HG02798 (cell line): Measurements from ENCODE around the gene AP4E1.
"Not testable (repeated sequence)": the region's sequence is repeated elsewhere in the genome, so short reads cannot be mapped to it uniquely, and the experiment has no call there.

Experiments
- ATAC-seq: cut with Tn5 transposase; IDR thresholded peaks from one replicate; pipeline ENCODE4 v1.9.1; 2021; ENCODE audit warnings: mild to moderate bottlenecking; ENCODE audit not compliant: unreplicated experiment, poor library complexity

The AP4E1 gene

GRCh38 chr15:50908209-50909009, at the start of gene AP4E1:
Gene AP4E1, plus strand, starts transcription at chr15:50908683. Its CDS starts 96 bp downstream, at chr15:50908779.
- ATAC-seq, result peak; percentile 69

DNA sequence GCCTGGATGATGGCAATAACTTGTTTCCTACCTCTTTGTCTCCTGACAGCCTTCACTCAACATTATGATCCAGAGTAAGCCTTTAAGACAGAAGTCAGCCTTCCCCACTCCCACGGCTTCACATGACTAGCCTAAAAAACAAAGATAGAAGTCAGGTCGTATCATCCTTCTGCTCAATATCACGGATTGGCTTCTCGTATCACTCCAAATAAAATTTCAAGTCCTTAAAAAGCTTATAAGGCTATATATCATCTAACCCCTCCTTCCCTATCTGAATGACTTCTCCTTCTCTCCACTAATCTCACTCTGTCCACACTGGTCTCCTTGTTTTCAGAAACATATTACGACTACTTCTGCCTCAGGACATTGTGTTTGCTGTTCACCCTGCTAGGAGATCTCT, 47.7 kb upstream of the AP4E1 start:
- ATAC-seq, result no peak

DNA sequence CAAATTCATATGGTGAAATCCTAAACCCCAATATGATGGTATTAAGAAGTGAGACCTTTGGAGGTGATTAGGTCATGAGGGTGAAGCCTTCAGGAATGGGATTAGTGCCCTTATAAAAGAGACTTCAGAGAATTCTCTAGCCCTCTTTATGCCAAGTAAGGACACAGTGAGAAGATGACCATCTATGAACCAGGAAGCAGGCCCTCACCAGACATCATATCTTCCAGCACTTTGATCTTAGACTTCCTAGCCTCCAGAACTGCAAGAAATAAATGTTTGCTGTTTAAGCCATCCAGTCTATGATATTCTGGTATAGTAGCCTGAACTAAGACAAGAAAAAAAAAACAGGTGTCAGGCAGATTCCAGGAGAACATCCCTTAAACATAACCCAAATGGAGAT, 45.9 kb upstream of the AP4E1 start:
- ATAC-seq, result no peak

DNA sequence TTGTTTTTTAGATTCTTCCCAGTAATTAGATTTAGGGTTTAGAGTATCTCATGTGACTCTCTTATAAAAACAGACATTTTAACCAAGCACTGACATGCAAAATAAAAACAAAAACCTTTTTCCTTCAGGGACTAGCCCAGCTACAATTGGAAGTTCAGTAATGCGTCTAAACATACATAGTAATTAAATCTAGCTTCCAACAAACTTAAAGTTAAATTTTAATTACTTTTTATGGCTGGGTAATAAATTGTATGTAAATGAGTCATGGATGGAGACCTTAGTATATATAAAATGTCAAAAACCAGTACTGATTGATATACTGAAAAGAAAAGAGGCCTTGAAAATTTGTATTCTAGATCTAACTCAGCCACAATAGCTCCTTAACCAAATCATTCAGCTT, 43.6 kb upstream of the AP4E1 start:
- no peak for ATAC-seq

GRCh38 chr15:50865515-50866353, 42.7 kb upstream of the AP4E1 start:
- ATAC-seq, result no peak

GRCh38 chr15:50871832-50872231, 36.7 kb upstream of the AP4E1 start:
- no peak for ATAC-seq

DNA sequence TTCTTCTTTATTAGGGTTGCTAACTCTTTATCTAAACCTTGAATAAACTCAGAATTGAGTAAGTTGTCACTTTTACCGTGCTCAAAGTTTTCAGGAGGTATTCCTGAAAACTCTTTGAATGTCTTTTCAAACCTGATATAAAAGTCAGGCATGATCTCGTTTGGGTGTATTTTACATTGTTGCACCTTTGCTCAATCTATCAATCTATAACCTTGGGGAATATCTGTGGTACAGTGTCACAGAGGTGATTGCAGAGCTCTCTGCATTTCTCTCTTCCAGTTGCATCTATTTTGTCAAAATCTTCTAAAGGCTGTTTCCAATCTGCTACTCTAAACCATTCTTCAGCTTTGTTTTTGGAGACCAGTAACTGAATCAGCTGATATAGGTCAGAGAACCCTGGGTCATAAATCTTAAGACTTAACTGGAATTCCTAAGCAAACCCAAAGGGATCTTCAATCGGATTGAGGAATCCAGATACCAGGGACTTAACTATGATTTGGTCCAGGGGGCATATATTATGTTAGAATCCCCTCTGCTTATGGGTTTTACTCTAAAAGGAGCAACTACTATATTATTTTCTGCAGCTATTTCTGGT, 35.6 kb upstream of the AP4E1 start:
- ATAC-seq, result no peak

- peak; percentile 55 for ATAC-seq
Observed at GRCh38 chr15:50873935-50874361, 34.5 kb upstream of the AP4E1 start.

DNA sequence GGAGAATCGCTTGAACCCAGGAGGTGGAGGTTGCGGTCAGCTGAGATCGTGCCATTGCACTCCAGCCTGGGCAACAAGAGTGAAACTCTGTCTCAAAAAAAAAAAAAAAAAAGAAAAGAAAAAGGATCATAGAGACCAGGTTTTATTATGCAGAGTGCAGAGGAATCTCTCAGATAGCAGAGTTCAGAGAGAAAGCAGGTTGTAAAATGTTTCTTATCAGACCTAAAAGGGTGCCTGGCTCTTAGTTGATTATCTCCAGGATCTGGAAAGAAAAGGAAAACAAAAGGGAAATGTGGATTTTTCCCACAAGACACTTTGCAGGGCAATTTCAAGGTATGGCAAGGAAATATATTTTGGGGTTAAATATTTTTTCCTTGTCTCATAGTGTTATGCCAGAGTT, 33.2 kb upstream of the AP4E1 start:
- ATAC-seq, result not testable (repeated sequence)

DNA sequence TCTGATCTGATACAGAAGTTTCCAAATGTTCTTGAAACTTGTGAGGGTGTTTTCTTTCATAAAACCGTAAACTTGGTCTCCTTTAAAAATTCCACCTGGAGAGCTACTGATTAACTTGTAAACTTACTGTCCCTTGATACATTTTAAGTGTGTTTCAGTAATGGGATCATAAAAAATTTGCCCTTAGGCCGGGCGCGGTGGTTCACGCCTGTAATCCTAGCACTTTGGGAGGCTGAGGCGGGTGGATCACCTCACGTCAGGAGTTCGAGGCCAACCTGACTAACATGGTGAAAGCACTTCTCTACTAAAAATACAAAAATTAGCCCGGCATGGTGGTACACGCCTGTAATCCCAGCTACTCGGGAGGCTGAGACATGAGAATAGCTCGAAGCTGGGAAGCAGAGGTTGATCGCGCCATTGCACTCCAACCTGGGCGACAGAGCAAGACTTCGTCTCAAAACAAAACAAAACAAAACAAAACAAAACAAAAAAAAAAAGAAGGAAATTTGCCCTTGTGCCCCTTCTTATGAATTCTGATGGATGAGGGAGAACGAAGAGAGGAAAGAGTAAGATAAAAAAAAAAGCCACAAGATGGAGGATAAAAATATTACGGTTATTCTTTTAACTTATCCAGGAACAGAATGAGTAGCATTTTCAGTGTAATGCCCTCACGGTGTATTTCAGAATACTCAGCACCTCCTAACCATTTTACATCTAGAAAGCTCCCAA, 32.1 kb upstream of the AP4E1 start:
- no peak for ATAC-seq

- ATAC-seq, result no peak
Observed at GRCh38 chr15:50876989-50877360, 31.5 kb upstream of the AP4E1 start.

DNA sequence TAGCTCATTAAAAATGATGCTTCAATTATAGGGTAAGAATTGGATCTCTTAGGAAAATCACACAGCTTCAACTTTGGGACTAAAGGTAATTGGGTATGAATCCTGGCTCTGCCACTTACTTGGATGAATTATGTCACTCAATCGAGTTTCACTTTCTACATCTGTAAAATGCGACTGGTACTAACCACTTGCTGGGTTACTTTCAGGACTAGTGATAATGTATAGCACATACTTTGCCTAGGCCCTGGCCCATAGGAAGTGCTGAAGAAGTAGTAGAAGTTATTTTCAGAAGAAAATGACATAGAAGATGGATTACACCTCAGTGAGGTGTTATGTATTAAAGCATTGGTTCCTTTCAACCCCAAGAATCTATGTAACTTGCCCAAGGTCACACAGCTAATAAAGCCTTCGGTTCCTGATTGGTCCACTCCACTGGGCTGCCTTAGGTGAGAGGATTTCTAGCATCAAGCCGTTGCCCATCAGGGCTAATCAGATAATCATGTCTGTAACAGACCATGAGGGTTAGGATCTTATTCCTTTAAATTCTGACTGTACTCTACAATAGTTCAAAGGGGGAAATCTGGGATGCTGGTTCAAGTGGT, 29.4 kb upstream of the AP4E1 start:
- ATAC-seq, result peak; percentile 57

DNA sequence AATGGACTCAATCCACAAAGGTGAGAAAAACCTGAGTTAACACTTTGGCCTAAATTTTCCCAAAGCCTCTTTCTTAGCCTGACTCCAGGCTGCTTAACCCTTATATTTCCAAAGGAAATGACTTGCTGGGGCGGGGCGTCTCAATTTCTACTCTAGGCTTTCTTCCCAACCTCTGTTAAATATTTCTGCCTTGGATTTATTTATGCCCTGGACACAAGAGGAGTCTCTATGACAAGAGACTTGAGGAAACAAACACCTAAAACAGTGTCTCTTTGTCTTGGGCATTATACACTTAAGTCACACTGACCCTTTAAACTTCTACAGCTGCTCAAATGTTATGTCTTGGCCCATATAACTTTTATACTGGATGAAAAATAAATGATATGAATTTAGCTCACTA, 28.3 kb upstream of the AP4E1 start:
- no peak for ATAC-seq

DNA sequence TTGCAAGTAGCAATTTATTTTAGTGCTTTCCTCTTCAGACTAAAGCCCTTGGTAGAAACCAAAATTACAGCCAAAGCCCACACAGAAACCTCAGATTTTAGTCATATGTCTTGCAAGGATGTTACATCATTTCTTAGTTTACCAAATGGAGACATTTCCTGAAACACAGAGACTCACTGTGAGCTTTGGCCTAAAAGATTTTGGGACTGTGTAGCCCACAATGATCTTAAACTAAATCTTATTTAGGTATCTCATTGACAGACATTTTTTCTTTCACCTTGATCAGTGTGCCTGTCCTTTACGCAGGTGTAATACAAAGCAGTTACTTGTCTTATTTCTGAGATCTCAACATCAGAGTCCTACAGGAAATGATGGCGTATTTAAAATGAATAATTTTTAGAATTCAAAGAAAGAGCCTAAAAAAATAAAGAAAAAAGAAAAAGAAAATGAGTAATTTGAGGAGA, 27.8 kb upstream of the AP4E1 start:
- peak; percentile 31 for ATAC-seq

DNA sequence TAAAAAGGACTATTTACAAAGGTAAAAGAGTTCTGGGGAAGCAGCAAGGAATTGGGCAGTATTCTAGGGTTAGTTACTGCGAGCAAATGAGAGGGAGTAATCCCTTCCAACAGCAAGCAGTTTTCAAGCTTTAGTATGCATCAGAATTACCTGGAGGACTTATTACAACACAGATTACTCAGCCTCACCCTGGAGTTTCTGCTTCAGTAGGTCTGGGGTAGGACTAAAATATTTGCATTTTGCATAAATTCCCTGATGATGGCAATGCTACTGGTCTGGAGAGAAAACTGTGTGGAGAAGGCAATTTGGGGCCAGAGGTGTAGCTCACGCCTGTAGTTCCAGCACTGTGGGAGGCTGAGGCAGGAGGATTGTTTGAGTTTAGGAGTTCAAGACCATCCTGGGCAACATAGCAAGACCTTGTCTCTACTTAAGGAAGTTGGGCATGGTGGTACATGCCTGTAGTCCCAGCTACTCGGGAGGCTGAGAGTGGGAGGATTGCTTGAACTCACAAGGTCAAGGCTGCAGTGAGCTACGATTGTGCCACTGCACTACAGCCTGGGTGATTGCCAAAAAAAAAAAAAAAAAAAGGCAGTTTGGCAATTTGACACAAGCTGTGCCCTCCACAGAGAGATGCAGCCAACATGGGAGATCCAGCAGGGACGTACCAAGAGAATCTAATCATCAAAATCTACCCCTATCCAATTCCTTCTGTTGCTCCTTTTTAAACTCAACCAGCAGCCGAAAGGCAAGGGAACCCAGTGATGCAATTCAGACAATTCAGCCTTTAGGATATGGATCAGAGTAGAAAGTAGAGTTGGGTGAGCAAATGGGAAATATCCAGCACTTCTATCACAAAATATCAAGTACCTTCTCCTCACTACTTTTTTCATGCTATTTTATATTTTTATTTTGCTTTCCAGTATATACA, 27.1 kb upstream of the AP4E1 start:
- ATAC-seq, result no peak

GRCh38 chr15:50883903-50884302, 24.6 kb upstream of the AP4E1 start:
- ATAC-seq, result no peak

GRCh38 chr15:50884540-50884939, 23.9 kb upstream of the AP4E1 start:
- no peak for ATAC-seq

DNA sequence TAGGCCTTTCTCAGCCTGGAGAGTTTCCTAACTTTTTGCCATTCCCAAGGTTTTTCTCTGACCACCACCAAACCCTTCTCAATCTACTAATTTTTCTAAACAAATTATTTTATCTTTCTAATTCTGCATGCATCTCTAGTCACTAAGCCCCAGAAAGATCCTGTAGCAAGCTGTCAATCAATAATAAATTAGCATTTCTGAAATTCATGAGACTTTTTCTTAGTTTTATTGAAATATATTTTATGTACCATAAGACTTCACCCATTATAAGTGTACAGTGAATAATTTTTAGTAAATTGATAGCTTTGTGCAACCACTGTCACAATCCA, 22.4 kb upstream of the AP4E1 start:
- ATAC-seq, result no peak
